GM18502 (cell line): ENCODE results near the gene PNPLA8.
"Not testable (repeated sequence)": the region's sequence is repeated elsewhere in the genome, so short reads cannot be mapped to it uniquely, and the experiment has no call there.

Experiments
- ATAC-seq: cut with Tn5 transposase; IDR thresholded peaks from one replicate; pipeline ENCODE4 v1.9.1; 2021; ENCODE audit warnings: mild to moderate bottlenecking; ENCODE audit not compliant: unreplicated experiment, poor library complexity

The PNPLA8 gene

GRCh38 chr7:108484137-108484536 lies 41.8 kb downstream of the PNPLA8 start:
- no peak for ATAC-seq

GRCh38 chr7:108480311-108480710 lies 45.6 kb downstream of the PNPLA8 start:
- no peak for ATAC-seq

- ATAC-seq: no peak
These were observed 46.2 kb downstream of the PNPLA8 start for GRCh38 chr7:108479751-108480150.

- ATAC-seq: no peak
These were observed 46.8 kb downstream of the PNPLA8 start for GRCh38 chr7:108479118-108479517.

GRCh38 chr7:108468246-108468645 lies 57.7 kb downstream of the PNPLA8 start:
- ATAC-seq: no peak

- ATAC-seq: no peak
These were observed 58.5 kb downstream of the PNPLA8 start for GRCh38 chr7:108467391-108467790.

- not testable (repeated sequence) for ATAC-seq
These were observed 59.6 kb downstream of the PNPLA8 start for GRCh38 chr7:108466322-108466721.

- no peak for ATAC-seq
These were observed 61.2 kb downstream of the PNPLA8 start for GRCh38 chr7:108464743-108465142.

GRCh38 chr7:108463613-108464012 lies 62.3 kb downstream of the PNPLA8 start:
- ATAC-seq: no peak

- ATAC-seq: no peak
These were observed 64.1 kb downstream of the PNPLA8 start for GRCh38 chr7:108461840-108462239.

- ATAC-seq: no peak
These were observed 65.0 kb downstream of the PNPLA8 start for GRCh38 chr7:108460964-108461363.

- peak; percentile 63 for ATAC-seq
These were observed 65.9 kb downstream of the PNPLA8 start for GRCh38 chr7:108459922-108460551.

GRCh38 chr7:108457871-108458270 lies 68.1 kb downstream of the PNPLA8 start:
- no peak for ATAC-seq

- ATAC-seq: no peak
These were observed 68.9 kb downstream of the PNPLA8 start for GRCh38 chr7:108456845-108457540.

GRCh38 chr7:108455998-108456677 lies 69.8 kb downstream of the PNPLA8 start, which contains the start of gene NRCAM:
TSS of gene NRCAM (minus strand) at chr7:108456436. CDS start at chr7:108240064, 216,372 bp downstream.
- ATAC-seq: peak; percentile 43

- ATAC-seq: peak; percentile 23
These were observed 70.4 kb downstream of the PNPLA8 start for GRCh38 chr7:108455551-108455997.

GRCh38 chr7:108454674-108455550 lies 71.0 kb downstream of the PNPLA8 start:
- no peak for ATAC-seq

- no peak for ATAC-seq
These were observed 71.6 kb downstream of the PNPLA8 start for GRCh38 chr7:108454317-108454673.

- ATAC-seq: no peak
These were observed 72.6 kb downstream of the PNPLA8 start for GRCh38 chr7:108453320-108453719.

GRCh38 chr7:108452707-108453106 lies 73.2 kb downstream of the PNPLA8 start:
- peak; percentile 51 for ATAC-seq
